Measurements from ENCODE around the gene OR51T1.

Gene OR51T1, protein sequence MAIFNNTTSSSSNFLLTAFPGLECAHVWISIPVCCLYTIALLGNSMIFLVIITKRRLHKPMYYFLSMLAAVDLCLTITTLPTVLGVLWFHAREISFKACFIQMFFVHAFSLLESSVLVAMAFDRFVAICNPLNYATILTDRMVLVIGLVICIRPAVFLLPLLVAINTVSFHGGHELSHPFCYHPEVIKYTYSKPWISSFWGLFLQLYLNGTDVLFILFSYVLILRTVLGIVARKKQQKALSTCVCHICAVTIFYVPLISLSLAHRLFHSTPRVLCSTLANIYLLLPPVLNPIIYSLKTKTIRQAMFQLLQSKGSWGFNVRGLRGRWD

DNA sequence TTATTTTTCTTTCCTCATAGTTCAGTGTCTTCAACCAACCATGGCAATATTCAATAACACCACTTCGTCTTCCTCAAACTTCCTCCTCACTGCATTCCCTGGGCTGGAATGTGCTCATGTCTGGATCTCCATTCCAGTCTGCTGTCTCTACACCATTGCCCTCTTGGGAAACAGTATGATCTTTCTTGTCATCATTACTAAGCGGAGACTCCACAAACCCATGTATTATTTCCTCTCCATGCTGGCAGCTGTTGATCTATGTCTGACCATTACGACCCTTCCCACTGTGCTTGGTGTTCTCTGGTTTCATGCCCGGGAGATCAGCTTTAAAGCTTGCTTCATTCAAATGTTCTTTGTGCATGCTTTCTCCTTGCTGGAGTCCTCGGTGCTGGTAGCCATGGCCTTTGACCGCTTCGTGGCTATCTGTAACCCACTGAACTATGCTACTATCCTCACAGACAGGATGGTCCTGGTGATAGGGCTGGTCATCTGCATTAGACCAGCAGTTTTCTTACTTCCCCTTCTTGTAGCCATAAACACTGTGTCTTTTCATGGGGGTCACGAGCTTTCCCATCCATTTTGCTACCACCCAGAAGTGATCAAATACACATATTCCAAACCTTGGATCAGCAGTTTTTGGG, at the start of gene OR51T1:
OR51T1 (plus strand) TSS at position 41 of the 641 bp plus-strand sequence; CDS start at position 41, 0 bp downstream.
- POLR2A ChIA-PET, result no interaction called here
- H3K4me1 ChIP-seq (ENCODE audit: control insufficient read depth, insufficient read depth, low read length), result no peaks in the 10 kb centered on the region
- no peak within 1 kb of the TSS for H3K4me3 ChIP-seq (ENCODE audit: low read depth, low read length)
- no peak within 1 kb of the TSS for H3K27ac ChIP-seq (ENCODE audit: extremely low read depth, low read depth, low read length)
- CTCF ChIA-PET, result interaction anchor here (0.7 kb wide), 1 partner anchor 245 kb away, joined by 3 read pairs; the partner anchor contains the start of gene OR51D1
- TF ChIP-seq ZNF677 (tag by site-specific recombination; IDR thresholded peaks at IDR 0.05) (no peak), ZEB2 (tag by site-specific recombination; IDR thresholded peaks at IDR 0.05) (no peak), ZBTB21 (tag by site-specific recombination; IDR thresholded peaks at IDR 0.05) (no peak), ZNF175 (tag by site-specific recombination; IDR thresholded peaks at IDR 0.05) (no peak), ZNF623 (tag by site-specific recombination; IDR thresholded peaks at IDR 0.05) (no peak), WT1 (tag by site-specific recombination; IDR thresholded peaks at IDR 0.05) (no peak), ZNF426 (tag by site-specific recombination; IDR thresholded peaks at IDR 0.05) (no peak)
- TF ChIP-seq, protein P1, sequence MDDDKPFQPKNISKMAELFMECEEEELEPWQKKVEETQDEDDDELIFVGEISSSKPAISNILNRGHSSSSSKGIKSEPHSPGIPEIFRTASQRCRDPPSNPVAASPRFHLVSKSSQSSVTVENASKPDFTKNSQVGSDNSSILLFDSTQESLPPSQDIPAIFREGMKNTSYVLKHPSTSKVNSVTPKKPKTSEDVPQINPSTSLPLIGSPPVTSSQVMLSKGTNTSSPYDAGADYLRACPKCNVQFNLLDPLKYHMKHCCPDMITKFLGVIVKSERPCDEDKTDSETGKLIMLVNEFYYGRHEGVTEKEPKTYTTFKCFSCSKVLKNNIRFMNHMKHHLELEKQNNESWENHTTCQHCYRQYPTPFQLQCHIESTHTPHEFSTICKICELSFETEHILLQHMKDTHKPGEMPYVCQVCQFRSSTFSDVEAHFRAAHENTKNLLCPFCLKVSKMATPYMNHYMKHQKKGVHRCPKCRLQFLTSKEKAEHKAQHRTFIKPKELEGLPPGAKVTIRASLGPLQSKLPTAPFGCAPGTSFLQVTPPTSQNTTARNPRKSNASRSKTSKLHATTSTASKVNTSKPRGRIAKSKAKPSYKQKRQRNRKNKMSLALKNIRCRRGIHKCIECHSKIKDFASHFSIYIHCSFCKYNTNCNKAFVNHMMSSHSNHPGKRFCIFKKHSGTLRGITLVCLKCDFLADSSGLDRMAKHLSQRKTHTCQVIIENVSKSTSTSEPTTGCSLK (tag by site-specific recombination; IDR thresholded peaks at IDR 0.05), result no peak
- TF ChIP-seq, protein P2, sequence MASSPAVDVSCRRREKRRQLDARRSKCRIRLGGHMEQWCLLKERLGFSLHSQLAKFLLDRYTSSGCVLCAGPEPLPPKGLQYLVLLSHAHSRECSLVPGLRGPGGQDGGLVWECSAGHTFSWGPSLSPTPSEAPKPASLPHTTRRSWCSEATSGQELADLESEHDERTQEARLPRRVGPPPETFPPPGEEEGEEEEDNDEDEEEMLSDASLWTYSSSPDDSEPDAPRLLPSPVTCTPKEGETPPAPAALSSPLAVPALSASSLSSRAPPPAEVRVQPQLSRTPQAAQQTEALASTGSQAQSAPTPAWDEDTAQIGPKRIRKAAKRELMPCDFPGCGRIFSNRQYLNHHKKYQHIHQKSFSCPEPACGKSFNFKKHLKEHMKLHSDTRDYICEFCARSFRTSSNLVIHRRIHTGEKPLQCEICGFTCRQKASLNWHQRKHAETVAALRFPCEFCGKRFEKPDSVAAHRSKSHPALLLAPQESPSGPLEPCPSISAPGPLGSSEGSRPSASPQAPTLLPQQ (tag by site-specific recombination; IDR thresholded peaks at IDR 0.05), result no peak
- TF ChIP-seq, protein P3, sequence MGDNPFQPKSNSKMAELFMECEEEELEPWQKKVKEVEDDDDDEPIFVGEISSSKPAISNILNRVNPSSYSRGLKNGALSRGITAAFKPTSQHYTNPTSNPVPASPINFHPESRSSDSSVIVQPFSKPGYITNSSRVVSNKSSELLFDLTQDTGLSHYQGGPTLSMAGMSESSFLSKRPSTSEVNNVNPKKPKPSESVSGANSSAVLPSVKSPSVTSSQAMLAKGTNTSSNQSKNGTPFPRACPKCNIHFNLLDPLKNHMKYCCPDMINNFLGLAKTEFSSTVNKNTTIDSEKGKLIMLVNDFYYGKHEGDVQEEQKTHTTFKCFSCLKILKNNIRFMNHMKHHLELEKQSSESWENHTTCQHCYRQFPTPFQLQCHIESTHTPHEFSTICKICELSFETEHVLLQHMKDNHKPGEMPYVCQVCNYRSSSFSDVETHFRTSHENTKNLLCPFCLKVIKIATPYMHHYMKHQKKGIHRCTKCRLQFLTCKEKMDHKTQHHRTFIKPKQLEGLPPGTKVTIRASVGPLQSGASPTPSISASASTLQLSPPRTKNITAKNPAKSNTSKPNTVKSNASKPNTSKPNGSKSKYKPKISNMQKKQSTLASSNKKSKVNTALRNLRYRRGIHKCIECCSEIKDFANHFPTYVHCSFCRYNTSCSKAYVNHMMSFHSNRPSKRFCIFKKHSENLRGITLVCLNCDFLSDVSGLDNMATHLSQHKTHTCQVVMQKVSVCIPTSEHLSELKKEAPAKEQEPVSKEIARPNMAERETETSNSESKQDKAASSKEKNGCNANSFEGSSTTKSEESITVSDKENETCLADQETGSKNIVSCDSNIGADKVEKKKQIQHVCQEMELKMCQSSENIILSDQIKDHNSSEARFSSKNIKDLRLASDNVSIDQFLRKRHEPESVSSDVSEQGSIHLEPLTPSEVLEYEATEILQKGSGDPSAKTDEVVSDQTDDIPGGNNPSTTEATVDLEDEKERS (tag by site-specific recombination; IDR thresholded peaks at IDR 0.05), result no peak
- TF ChIP-seq, protein P4, sequence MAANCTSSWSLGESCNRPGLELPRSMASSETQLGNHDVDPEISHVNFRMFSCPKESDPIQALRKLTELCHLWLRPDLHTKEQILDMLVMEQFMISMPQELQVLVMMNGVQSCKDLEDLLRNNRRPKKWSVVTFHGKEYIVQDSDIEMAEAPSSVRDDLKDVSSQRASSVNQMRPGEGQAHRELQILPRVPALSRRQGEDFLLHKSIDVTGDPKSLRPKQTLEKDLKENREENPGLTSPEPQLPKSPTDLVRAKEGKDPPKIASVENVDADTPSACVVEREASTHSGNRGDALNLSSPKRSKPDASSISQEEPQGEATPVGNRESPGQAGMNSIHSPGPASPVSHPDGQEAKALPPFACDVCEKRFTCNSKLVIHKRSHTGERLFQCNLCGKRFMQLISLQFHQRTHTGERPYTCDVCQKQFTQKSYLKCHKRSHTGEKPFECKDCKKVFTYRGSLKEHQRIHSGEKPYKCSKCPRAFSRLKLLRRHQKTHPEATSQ (tag by site-specific recombination; IDR thresholded peaks at IDR 0.05), result no peak
- no peaks in the 10 kb centered on the region for H3K9me3 ChIP-seq (ENCODE audit: control insufficient read depth, insufficient read depth, low read depth, low read length)
- H3K36me3 ChIP-seq (ENCODE audit: control insufficient read depth in 2 of 2, insufficient read depth in 1 of 2, low read length in 2 of 2), result no peaks in the 10 kb centered on the region

DNA sequence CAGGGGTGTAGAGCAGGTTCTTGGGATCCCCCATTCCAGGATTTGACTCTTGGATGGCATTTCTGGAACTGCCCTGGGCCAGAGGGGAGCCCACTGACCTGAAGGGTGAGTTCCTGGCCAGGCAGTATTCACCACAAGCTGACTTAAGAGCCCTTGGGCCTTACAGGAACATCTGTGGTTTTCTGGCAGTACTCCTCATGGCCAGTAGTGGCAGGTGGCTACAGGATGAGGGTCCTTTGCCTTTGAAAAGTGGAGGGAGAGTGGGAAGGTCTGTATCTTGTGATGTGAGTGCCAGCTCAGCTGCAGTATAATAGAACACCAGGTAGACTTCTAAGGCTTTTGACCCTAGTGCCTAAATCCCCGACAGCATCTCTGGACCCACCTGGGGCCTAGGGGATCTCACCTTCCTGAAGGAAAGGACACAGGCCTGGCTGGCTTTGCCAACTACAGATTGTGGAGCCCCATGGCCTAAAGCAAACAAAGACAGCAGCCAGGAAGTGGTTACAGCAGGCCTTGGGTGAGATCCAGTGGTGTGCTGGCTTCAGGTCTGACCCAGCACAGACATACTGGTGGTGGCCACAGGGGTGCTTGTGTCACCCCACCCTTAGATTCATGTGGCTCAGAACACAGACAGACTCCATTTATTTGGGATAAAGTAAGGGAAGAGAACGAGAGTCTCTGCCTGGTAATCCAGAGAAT, 41.7 kb upstream of the OR51T1 start:
- Histone ChIP-seq H3K9me3 (ENCODE audit: control insufficient read depth, insufficient read depth, low read depth, low read length) (no peaks in the 10 kb centered on the region), H3K27ac (ENCODE audit: extremely low read depth, low read depth, low read length) (no peak overlapping the region), H3K4me3 (ENCODE audit: low read depth, low read length) (no peak overlapping the region), H3K36me3 (ENCODE audit: control insufficient read depth in 2 of 2, insufficient read depth in 1 of 2, low read length in 2 of 2) (no peaks in the 10 kb centered on the region), H3K4me1 (ENCODE audit: control insufficient read depth, insufficient read depth, low read length) (no peaks in the 10 kb centered on the region)
- POLR2A ChIA-PET, result no interaction called here
- CTCF ChIA-PET, result no interaction called here
- TF ChIP-seq, protein P5, sequence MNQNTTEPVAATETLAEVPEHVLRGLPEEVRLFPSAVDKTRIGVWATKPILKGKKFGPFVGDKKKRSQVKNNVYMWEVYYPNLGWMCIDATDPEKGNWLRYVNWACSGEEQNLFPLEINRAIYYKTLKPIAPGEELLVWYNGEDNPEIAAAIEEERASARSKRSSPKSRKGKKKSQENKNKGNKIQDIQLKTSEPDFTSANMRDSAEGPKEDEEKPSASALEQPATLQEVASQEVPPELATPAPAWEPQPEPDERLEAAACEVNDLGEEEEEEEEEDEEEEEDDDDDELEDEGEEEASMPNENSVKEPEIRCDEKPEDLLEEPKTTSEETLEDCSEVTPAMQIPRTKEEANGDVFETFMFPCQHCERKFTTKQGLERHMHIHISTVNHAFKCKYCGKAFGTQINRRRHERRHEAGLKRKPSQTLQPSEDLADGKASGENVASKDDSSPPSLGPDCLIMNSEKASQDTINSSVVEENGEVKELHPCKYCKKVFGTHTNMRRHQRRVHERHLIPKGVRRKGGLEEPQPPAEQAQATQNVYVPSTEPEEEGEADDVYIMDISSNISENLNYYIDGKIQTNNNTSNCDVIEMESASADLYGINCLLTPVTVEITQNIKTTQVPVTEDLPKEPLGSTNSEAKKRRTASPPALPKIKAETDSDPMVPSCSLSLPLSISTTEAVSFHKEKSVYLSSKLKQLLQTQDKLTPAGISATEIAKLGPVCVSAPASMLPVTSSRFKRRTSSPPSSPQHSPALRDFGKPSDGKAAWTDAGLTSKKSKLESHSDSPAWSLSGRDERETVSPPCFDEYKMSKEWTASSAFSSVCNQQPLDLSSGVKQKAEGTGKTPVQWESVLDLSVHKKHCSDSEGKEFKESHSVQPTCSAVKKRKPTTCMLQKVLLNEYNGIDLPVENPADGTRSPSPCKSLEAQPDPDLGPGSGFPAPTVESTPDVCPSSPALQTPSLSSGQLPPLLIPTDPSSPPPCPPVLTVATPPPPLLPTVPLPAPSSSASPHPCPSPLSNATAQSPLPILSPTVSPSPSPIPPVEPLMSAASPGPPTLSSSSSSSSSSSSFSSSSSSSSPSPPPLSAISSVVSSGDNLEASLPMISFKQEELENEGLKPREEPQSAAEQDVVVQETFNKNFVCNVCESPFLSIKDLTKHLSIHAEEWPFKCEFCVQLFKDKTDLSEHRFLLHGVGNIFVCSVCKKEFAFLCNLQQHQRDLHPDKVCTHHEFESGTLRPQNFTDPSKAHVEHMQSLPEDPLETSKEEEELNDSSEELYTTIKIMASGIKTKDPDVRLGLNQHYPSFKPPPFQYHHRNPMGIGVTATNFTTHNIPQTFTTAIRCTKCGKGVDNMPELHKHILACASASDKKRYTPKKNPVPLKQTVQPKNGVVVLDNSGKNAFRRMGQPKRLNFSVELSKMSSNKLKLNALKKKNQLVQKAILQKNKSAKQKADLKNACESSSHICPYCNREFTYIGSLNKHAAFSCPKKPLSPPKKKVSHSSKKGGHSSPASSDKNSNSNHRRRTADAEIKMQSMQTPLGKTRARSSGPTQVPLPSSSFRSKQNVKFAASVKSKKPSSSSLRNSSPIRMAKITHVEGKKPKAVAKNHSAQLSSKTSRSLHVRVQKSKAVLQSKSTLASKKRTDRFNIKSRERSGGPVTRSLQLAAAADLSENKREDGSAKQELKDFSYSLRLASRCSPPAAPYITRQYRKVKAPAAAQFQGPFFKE (tag by site-specific recombination; IDR thresholded peaks at IDR 0.05; ENCODE audit: borderline replicate concordance), result no peak
- TF ChIP-seq, protein P6, sequence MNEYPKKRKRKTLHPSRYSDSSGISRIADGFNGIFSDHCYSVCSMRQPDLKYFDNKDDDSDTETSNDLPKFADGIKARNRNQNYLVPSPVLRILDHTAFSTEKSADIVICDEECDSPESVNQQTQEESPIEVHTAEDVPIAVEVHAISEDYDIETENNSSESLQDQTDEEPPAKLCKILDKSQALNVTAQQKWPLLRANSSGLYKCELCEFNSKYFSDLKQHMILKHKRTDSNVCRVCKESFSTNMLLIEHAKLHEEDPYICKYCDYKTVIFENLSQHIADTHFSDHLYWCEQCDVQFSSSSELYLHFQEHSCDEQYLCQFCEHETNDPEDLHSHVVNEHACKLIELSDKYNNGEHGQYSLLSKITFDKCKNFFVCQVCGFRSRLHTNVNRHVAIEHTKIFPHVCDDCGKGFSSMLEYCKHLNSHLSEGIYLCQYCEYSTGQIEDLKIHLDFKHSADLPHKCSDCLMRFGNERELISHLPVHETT (tag by site-specific recombination; IDR thresholded peaks at IDR 0.05), result no peak
